Measurements from ENCODE around the gene DSCAM. TPM values are rescaled to one million over a fixed set of nuclear protein-coding genes. Genes with fewer than 3 reads are reported as not detected.

DSCAM gene
- total RNA-seq, 1 donor from 2014 or later: not detected

- H3K9me3 ChIP-seq: no peaks in the 10 kb centered on the region
- H3K4me1 ChIP-seq: no peaks in the 10 kb centered on the region
- intact Hi-C loops (cut with DNase I): no loop called here
- H3K4me3 ChIP-seq: no peak overlapping the region
- DNase-seq (ENCODE audit: low spot score in 2 of 2): no peak
- H3K27me3 ChIP-seq: no peaks in the 10 kb centered on the region
- no peak overlapping the region for H3K27ac ChIP-seq
- no peaks in the 10 kb centered on the region for H3K36me3 ChIP-seq
- no peak for TF ChIP-seq CTCF (IDR thresholded peaks at IDR 0.05)
Measured at GRCh38 chr21:40685141-40685540, 161.8 kb downstream of the DSCAM start.

GRCh38 chr21:40684726-40685125 is 162.2 kb downstream of the DSCAM start:
- Histone ChIP-seq H3K27ac (no peak overlapping the region), H3K4me3 (no peak overlapping the region), H3K9me3 (no peaks in the 10 kb centered on the region), H3K36me3 (no peaks in the 10 kb centered on the region), H3K27me3 (no peaks in the 10 kb centered on the region), H3K4me1 (no peaks in the 10 kb centered on the region)
- no peak for TF ChIP-seq CTCF (IDR thresholded peaks at IDR 0.05)
- no peak for DNase-seq (ENCODE audit: low spot score in 2 of 2)
- intact Hi-C loops (cut with DNase I): no loop called here

GRCh38 chr21:40683349-40683748 is 163.6 kb downstream of the DSCAM start:
- no peak for DNase-seq (ENCODE audit: low spot score in 2 of 2)
- H3K9me3 ChIP-seq: no peaks in the 10 kb centered on the region
- H3K27ac ChIP-seq: no peak overlapping the region
- H3K4me3 ChIP-seq: no peak overlapping the region
- H3K36me3 ChIP-seq: no peaks in the 10 kb centered on the region
- H3K27me3 ChIP-seq: no peaks in the 10 kb centered on the region
- intact Hi-C loops (cut with DNase I): no loop called here
- TF ChIP-seq CTCF (IDR thresholded peaks at IDR 0.05): no peak
- H3K4me1 ChIP-seq: no peaks in the 10 kb centered on the region

GRCh38 chr21:40681164-40681859 is 165.6 kb downstream of the DSCAM start:
- H3K9me3 ChIP-seq: no peaks in the 10 kb centered on the region
- DNase-seq (ENCODE audit: low spot score in 2 of 2): no peak
- H3K27me3 ChIP-seq: no peaks in the 10 kb centered on the region
- no peaks in the 10 kb centered on the region for H3K36me3 ChIP-seq
- H3K4me1 ChIP-seq: no peaks in the 10 kb centered on the region
- H3K27ac ChIP-seq: no peak overlapping the region
- no peak overlapping the region for H3K4me3 ChIP-seq
- intact Hi-C loops (cut with DNase I): no loop called here
- no peak for TF ChIP-seq CTCF (IDR thresholded peaks at IDR 0.05)

GRCh38 chr21:40680311-40680710 is 166.6 kb downstream of the DSCAM start:
- intact Hi-C loops (cut with DNase I): no loop called here
- Histone ChIP-seq H3K9me3 (no peaks in the 10 kb centered on the region), H3K4me3 (no peak overlapping the region), H3K36me3 (no peaks in the 10 kb centered on the region), H3K27me3 (no peaks in the 10 kb centered on the region), H3K4me1 (no peaks in the 10 kb centered on the region), H3K27ac (no peak overlapping the region)
- DNase-seq (ENCODE audit: low spot score in 2 of 2): no peak
- TF ChIP-seq CTCF (IDR thresholded peaks at IDR 0.05): no peak
